ENCODE results near the gene CGN.

DNA sequence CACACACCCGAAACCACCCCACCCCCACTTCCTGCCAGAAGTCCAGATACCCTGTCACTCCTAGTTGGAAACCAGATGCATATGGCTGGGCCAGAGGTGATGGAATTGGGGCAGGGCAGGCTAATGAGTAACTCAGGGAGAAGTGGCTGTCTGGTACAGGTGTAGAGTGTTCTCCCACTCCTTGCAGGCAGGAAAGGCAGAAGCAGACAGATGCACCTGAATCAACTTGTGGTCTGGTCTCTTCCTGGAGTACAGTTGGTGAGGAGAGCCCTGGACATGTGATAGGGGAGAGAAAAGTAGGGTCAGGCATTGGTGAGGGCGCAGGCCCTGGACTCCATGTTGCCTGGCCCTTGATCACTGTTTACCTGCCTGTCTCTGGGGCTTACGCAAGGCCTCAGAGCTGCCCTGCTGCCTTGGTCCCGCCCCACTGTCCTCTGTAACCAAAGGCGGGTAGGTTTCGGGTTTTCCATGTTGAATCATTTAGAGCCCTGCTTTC lies 2.5 kb downstream of the CGN start:
- TF ChIP-seq, protein P1, sequence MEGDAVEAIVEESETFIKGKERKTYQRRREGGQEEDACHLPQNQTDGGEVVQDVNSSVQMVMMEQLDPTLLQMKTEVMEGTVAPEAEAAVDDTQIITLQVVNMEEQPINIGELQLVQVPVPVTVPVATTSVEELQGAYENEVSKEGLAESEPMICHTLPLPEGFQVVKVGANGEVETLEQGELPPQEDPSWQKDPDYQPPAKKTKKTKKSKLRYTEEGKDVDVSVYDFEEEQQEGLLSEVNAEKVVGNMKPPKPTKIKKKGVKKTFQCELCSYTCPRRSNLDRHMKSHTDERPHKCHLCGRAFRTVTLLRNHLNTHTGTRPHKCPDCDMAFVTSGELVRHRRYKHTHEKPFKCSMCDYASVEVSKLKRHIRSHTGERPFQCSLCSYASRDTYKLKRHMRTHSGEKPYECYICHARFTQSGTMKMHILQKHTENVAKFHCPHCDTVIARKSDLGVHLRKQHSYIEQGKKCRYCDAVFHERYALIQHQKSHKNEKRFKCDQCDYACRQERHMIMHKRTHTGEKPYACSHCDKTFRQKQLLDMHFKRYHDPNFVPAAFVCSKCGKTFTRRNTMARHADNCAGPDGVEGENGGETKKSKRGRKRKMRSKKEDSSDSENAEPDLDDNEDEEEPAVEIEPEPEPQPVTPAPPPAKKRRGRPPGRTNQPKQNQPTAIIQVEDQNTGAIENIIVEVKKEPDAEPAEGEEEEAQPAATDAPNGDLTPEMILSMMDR (IDR thresholded peaks at IDR 0.05 in 4 of 5, conservative IDR thresholded peaks at IDR 0.05 in 1 of 5) = no peak
- no peak for TF ChIP-seq POLR2A (IDR thresholded peaks at IDR 0.05)
